ENCODE measurements around the gene PRDM5.
A peak's percentile ranks its signal among the peaks of the same experiment; 100 is the strongest.

PRDM5 gene

GRCh38 chr4:120927801-120928409, 5.4 kb upstream of the PRDM5 start:
- Histone ChIP-seq H3K9me3 (ENCODE audit: low read length) (no peaks in the 10 kb centered on the region), H3K27ac (ENCODE audit: low read depth, low read length) (no peak overlapping the region), H3K36me3 (ENCODE audit: insufficient read depth, low read length) (no peaks in the 10 kb centered on the region), H3K27me3 (ENCODE audit: control insufficient read depth in 1 of 2, insufficient read depth in 2 of 2, low read length in 2 of 2) (no peaks in the 10 kb centered on the region), H3K4me1 (ENCODE audit: insufficient read depth, low read length) (peaks cover 6% of the 10 kb centered on the region), H3K9ac (ENCODE audit: low read length) (no peak overlapping the region), H3K4me3 (ENCODE audit: low read depth in 1 of 2, low read length in 2 of 2) (no peak overlapping the region)

GRCh38 chr4:120926358-120927025, 4.0 kb upstream of the PRDM5 start:
- H3K9ac ChIP-seq (ENCODE audit: low read length) = no peak overlapping the region
- no peaks in the 10 kb centered on the region for H3K27me3 ChIP-seq (ENCODE audit: control insufficient read depth in 1 of 2, insufficient read depth in 2 of 2, low read length in 2 of 2)
- H3K4me3 ChIP-seq (ENCODE audit: low read depth in 1 of 2, low read length in 2 of 2) = no peak overlapping the region
- no peaks in the 10 kb centered on the region for H3K9me3 ChIP-seq (ENCODE audit: low read length)
- no peak overlapping the region for H3K27ac ChIP-seq (ENCODE audit: low read depth, low read length)
- H3K36me3 ChIP-seq (ENCODE audit: insufficient read depth, low read length) = no peaks in the 10 kb centered on the region
- peaks cover 9% of the 10 kb centered on the region for H3K4me1 ChIP-seq (ENCODE audit: insufficient read depth, low read length)

DNA sequence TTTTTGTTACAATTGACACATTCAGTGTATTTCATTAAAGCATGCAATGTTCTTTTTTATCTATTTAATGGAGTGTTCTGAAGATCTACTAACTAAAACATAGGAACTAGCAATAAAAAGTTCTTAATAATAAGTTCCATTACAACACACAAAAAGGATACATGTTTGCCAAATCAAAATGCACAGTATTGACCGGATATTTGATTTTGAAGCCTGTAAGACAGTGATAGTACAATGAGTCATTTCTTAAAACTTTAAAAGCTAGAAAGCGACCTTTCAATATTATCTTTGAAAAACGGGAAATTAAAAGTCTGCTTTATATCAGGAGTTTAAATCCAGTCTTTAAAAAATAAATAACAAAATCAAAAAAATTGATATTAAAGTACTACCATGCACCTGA, 2.4 kb upstream of the PRDM5 start:
- Histone ChIP-seq H3K9me3 (ENCODE audit: low read length) (no peaks in the 10 kb centered on the region), H3K4me1 (ENCODE audit: insufficient read depth, low read length) (peaks cover 20% of the 10 kb centered on the region), H3K27me3 (ENCODE audit: control insufficient read depth in 1 of 2, insufficient read depth in 2 of 2, low read length in 2 of 2) (no peaks in the 10 kb centered on the region), H3K36me3 (ENCODE audit: insufficient read depth, low read length) (no peaks in the 10 kb centered on the region), H3K4me3 (ENCODE audit: low read depth in 1 of 2, low read length in 2 of 2) (no peak overlapping the region), H3K9ac (ENCODE audit: low read length) (no peak overlapping the region), H3K27ac (ENCODE audit: low read depth, low read length) (no peak overlapping the region)

GRCh38 chr4:120923207-120923522, 639 bp upstream of the PRDM5 start:
- H3K9ac ChIP-seq (ENCODE audit: low read length) = peak overlapping the region; percentile 37
- H3K27me3 ChIP-seq (ENCODE audit: control insufficient read depth in 1 of 2, insufficient read depth in 2 of 2, low read length in 2 of 2) = no peaks in the 10 kb centered on the region
- H3K9me3 ChIP-seq (ENCODE audit: low read length) = no peaks in the 10 kb centered on the region
- peaks cover 34% of the 10 kb centered on the region for H3K4me1 ChIP-seq (ENCODE audit: insufficient read depth, low read length)
- H3K4me3 ChIP-seq (ENCODE audit: low read depth in 1 of 2, low read length in 2 of 2) = peak overlapping the region; percentile 70 to 79
- no peaks in the 10 kb centered on the region for H3K36me3 ChIP-seq (ENCODE audit: insufficient read depth, low read length)
- peak overlapping the region; percentile 88 for H3K27ac ChIP-seq (ENCODE audit: low read depth, low read length)

DNA sequence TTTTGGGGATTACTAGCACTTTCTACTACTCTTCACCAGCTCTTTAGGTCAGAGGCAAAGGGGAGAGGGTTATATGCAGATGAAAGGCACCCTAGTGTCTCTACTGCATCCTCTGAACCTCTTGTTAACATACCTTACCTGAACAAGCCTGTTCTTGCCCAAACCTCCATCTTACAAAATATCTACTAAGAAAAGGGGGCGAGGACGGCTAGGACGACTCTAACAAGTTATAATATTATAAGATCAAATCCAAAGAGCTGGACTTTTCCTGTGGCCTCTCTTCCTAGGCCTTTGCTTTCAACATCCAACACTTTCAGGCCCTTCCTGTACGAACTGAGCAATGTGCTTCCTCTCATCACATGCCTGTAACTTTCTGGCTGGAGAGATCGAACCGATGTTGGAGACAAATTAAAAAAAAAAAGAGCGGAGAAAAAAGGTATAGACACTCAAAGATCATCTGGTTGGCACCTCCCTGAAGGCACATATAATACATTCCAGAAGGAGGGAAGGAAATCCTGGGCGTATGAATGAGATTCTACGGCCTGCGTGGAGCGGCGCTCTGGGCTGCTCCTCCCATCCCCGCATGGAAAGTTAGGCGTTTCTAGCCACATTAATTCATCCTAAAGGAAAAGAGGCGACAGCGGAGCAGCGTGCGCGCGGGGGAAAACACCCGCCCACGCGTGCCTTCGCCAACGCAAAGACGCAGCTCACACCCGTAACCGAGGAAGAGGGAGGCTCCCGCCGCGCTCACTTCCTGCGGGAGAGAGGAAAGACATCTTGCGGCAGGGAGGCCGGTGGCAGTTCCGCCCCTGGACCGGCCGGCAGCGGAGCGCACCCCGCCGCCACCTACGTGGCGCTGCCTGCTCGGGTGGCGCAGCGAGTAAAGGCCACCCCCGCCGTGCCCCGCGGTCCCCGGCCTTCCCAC, 808 bp downstream of the PRDM5 start:
- Histone ChIP-seq H3K9ac (ENCODE audit: low read length) (peak overlapping the region; percentile 34), H3K27ac (ENCODE audit: low read depth, low read length) (peak overlapping the region; percentile 62), H3K27me3 (ENCODE audit: control insufficient read depth in 1 of 2, insufficient read depth in 2 of 2, low read length in 2 of 2) (no peaks in the 10 kb centered on the region), H3K4me3 (ENCODE audit: low read depth in 1 of 2, low read length in 2 of 2) (peak overlapping the region; percentile 70 to 79), H3K36me3 (ENCODE audit: insufficient read depth, low read length) (no peaks in the 10 kb centered on the region), H3K4me1 (ENCODE audit: insufficient read depth, low read length) (peaks cover 34% of the 10 kb centered on the region), H3K9me3 (ENCODE audit: low read length) (no peaks in the 10 kb centered on the region)

DNA sequence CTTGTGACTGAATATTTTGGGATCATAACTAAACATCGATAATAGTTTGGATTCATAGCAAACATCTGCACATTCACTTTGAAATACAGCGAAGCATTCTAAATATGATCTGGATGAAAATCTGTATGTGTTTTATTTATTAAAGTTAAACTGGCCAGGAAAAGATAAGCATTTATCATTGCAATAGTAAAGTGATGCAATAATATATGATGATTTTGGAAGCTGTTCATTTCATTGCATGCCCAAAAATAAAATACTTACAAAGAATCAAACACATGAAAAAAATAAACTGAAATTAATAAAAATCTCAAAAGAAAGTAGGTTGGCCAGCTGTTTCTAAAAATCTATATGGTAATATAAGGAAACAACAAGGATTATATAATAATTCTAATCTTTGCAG, 1.9 kb downstream of the PRDM5 start:
- Histone ChIP-seq H3K36me3 (ENCODE audit: insufficient read depth, low read length) (no peaks in the 10 kb centered on the region), H3K9me3 (ENCODE audit: low read length) (no peaks in the 10 kb centered on the region), H3K27me3 (ENCODE audit: control insufficient read depth in 1 of 2, insufficient read depth in 2 of 2, low read length in 2 of 2) (no peaks in the 10 kb centered on the region), H3K4me1 (ENCODE audit: insufficient read depth, low read length) (peaks cover 34% of the 10 kb centered on the region), H3K27ac (ENCODE audit: low read depth, low read length) (no peak overlapping the region), H3K9ac (ENCODE audit: low read length) (no peak overlapping the region), H3K4me3 (ENCODE audit: low read depth in 1 of 2, low read length in 2 of 2) (no peak overlapping the region)

DNA sequence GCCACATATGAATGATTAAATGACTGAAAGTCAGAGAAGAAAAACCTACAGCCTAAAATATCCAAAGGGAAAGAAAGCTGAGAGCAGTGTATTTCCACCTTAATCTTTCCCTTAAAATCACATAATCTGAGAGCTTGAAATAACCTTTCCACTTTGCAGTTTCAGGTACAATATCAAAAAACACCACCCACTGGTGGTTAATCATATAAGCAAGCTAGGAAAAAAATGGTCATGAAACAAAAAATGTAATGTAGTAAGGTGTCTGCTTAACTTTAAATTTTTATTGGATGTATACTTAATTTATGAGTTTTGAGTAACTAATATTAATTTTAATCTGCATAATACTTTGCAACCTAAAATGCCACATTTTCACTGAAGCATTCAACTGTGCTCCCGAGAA, 3.2 kb downstream of the PRDM5 start:
- Histone ChIP-seq H3K9me3 (ENCODE audit: low read length) (no peaks in the 10 kb centered on the region), H3K4me3 (ENCODE audit: low read depth in 1 of 2, low read length in 2 of 2) (no peak overlapping the region), H3K27ac (ENCODE audit: low read depth, low read length) (no peak overlapping the region), H3K9ac (ENCODE audit: low read length) (no peak overlapping the region), H3K4me1 (ENCODE audit: insufficient read depth, low read length) (peaks cover 34% of the 10 kb centered on the region), H3K27me3 (ENCODE audit: control insufficient read depth in 1 of 2, insufficient read depth in 2 of 2, low read length in 2 of 2) (no peaks in the 10 kb centered on the region), H3K36me3 (ENCODE audit: insufficient read depth, low read length) (no peaks in the 10 kb centered on the region)

DNA sequence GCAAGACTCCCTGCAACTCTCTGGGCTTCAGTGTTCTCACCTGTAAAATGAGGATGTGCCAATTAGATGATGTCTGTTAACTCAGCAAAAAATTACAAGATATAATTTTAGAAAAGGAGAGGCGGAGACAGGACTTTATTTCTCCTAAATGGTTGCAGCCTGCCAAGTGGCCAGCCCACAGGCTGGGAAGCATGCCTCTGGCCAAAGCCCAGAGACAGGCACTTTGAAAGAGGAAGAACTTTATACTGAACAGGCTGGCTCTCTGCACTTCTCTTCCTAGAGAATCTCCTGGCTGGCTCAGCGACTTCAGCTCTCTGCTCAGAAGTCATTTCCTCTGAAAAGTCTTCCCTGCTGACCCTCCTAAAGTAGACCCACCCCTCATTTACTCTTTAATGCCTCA, 3.7 kb downstream of the PRDM5 start:
- Histone ChIP-seq H3K27ac (ENCODE audit: low read depth, low read length) (no peak overlapping the region), H3K9ac (ENCODE audit: low read length) (no peak overlapping the region), H3K36me3 (ENCODE audit: insufficient read depth, low read length) (no peaks in the 10 kb centered on the region), H3K4me3 (ENCODE audit: low read depth in 1 of 2, low read length in 2 of 2) (no peak overlapping the region), H3K4me1 (ENCODE audit: insufficient read depth, low read length) (peaks cover 34% of the 10 kb centered on the region), H3K27me3 (ENCODE audit: control insufficient read depth in 1 of 2, insufficient read depth in 2 of 2, low read length in 2 of 2) (no peaks in the 10 kb centered on the region), H3K9me3 (ENCODE audit: low read length) (no peaks in the 10 kb centered on the region)

GRCh38 chr4:120918092-120918491, 4.4 kb downstream of the PRDM5 start:
- Histone ChIP-seq H3K9me3 (ENCODE audit: low read length) (no peaks in the 10 kb centered on the region), H3K36me3 (ENCODE audit: insufficient read depth, low read length) (no peaks in the 10 kb centered on the region), H3K4me3 (ENCODE audit: low read depth in 1 of 2, low read length in 2 of 2) (no peak overlapping the region), H3K9ac (ENCODE audit: low read length) (no peak overlapping the region), H3K4me1 (ENCODE audit: insufficient read depth, low read length) (peaks cover 30% of the 10 kb centered on the region), H3K27ac (ENCODE audit: low read depth, low read length) (no peak overlapping the region), H3K27me3 (ENCODE audit: control insufficient read depth in 1 of 2, insufficient read depth in 2 of 2, low read length in 2 of 2) (no peaks in the 10 kb centered on the region)

DNA sequence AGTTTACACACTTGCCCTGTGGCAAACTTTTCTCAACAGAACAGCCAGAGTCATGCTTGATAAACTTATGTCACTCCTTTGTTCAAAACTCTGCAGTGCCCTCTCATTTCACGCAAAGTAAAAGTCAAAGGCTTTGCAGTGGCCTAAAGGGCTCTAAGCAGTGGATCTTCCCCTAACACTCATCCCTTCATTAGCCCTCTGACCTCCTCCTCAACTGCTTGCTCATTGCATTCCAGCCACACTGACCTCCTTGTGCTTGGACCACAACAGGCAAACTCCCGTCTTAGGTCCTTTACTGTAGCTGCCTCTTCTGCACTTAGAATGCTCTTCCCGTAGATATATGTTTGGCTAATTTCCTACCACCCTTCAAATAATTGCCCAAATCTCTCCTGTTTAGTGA, 5.6 kb downstream of the PRDM5 start:
- Histone ChIP-seq H3K36me3 (ENCODE audit: insufficient read depth, low read length) (no peaks in the 10 kb centered on the region), H3K9ac (ENCODE audit: low read length) (no peak overlapping the region), H3K4me3 (ENCODE audit: low read depth in 1 of 2, low read length in 2 of 2) (no peak overlapping the region), H3K27ac (ENCODE audit: low read depth, low read length) (no peak overlapping the region), H3K27me3 (ENCODE audit: control insufficient read depth in 1 of 2, insufficient read depth in 2 of 2, low read length in 2 of 2) (no peaks in the 10 kb centered on the region), H3K4me1 (ENCODE audit: insufficient read depth, low read length) (peaks cover 28% of the 10 kb centered on the region), H3K9me3 (ENCODE audit: low read length) (no peaks in the 10 kb centered on the region)

GRCh38 chr4:120915336-120915735, 7.2 kb downstream of the PRDM5 start:
- Histone ChIP-seq H3K27ac (ENCODE audit: low read depth, low read length) (no peak overlapping the region), H3K4me3 (ENCODE audit: low read depth in 1 of 2, low read length in 2 of 2) (no peak overlapping the region), H3K27me3 (ENCODE audit: control insufficient read depth in 1 of 2, insufficient read depth in 2 of 2, low read length in 2 of 2) (no peaks in the 10 kb centered on the region), H3K4me1 (ENCODE audit: insufficient read depth, low read length) (peaks cover 17% of the 10 kb centered on the region), H3K9me3 (ENCODE audit: low read length) (no peaks in the 10 kb centered on the region), H3K36me3 (ENCODE audit: insufficient read depth, low read length) (no peaks in the 10 kb centered on the region), H3K9ac (ENCODE audit: low read length) (no peak overlapping the region)

Measured in muscle layer of colon (tissue), 2 donors.